ENCODE measurements around the gene CCDC88C. TPM values are rescaled to one million over a fixed set of nuclear protein-coding genes. Genes with fewer than 3 reads are reported as not detected.

Gene CCDC88C
- total RNA-seq, 2 donors from 2014 or later: 4.0 to 4.4 TPM

DNA sequence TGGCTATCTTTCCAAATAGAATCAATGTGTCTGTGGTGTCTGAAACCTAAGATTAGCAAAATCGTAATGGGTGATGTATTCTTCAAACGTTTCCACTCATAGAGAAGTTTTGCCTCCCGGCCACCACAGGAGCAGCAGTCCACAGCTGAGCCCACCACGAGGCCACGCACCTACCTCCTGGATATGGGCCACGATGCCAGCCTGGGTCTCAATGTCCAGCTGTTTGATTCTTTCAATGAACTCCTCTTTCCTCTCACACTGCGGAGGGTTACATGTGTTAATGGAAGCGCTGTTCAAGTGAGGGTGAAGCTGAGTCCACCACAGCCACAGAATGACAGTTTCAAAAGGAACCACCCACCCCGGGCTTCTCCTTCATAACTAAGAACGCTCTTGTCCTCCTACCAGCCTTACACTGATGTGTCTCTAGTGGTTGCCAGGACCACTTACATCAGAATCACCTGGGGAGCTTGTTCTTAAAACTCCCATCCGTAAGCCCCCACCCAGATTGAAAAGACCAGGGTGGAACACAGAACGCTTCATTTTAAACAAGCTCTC, 75.3 kb downstream of the CCDC88C start:
- H3K27me3 ChIP-seq: no peaks in the 10 kb centered on the region
- DNase-seq (ENCODE audit: low spot score): no peak
- no peaks in the 10 kb centered on the region for H3K36me3 ChIP-seq
- TF ChIP-seq, protein P1, sequence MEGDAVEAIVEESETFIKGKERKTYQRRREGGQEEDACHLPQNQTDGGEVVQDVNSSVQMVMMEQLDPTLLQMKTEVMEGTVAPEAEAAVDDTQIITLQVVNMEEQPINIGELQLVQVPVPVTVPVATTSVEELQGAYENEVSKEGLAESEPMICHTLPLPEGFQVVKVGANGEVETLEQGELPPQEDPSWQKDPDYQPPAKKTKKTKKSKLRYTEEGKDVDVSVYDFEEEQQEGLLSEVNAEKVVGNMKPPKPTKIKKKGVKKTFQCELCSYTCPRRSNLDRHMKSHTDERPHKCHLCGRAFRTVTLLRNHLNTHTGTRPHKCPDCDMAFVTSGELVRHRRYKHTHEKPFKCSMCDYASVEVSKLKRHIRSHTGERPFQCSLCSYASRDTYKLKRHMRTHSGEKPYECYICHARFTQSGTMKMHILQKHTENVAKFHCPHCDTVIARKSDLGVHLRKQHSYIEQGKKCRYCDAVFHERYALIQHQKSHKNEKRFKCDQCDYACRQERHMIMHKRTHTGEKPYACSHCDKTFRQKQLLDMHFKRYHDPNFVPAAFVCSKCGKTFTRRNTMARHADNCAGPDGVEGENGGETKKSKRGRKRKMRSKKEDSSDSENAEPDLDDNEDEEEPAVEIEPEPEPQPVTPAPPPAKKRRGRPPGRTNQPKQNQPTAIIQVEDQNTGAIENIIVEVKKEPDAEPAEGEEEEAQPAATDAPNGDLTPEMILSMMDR (IDR thresholded peaks at IDR 0.05): no peak
- no peak overlapping the region for H3K27ac ChIP-seq
- no peak overlapping the region for H3K4me3 ChIP-seq
- H3K9me3 ChIP-seq: no peaks in the 10 kb centered on the region
- H3K4me1 ChIP-seq: no peaks in the 10 kb centered on the region

DNA sequence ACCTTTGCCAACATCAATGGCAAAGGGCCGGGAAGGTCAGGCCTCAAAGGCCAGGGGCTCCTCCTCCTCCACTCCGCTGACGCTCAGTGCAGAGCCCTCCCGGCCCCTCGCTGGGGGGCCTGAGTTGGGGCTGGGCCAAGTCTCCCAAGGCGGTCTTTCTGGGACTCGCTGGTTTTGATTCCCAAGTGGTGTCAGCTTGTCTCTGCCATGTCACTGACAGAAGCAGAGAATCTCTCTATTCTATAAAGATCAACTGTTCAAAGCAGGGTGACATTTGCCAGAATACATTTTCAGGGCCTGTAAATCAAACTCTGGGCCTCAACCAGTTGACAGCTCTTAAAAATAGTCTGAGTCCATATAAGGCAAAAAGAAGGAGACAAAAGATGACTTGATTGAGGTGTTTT, 75.9 kb downstream of the CCDC88C start:
- H3K4me3 ChIP-seq: no peak overlapping the region
- DNase-seq (ENCODE audit: low spot score): no peak
- TF ChIP-seq, protein P1 (IDR thresholded peaks at IDR 0.05): no peak
- no peaks in the 10 kb centered on the region for H3K27me3 ChIP-seq
- H3K36me3 ChIP-seq: no peaks in the 10 kb centered on the region
- H3K4me1 ChIP-seq: no peaks in the 10 kb centered on the region
- no peak overlapping the region for H3K27ac ChIP-seq
- H3K9me3 ChIP-seq: no peaks in the 10 kb centered on the region

DNA sequence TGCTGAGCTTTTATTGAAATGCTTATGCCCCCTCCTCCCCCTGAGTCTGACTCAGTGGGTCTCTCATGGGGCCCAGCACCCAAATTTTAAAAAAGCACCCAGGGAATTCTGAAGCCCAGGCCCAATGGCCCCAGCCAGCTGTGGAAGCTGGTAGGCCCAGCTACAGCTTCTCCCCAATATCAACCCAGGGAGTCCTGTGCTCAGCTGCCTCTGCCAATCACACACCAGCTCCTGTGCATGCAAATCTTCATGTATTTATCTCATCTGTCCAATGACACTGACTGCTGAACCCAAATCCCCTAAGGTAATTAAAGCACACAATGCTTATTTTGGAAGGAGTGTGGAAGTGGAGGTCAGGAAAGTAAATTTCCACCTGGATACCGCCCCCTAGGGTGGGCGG, 76.3 kb downstream of the CCDC88C start:
- H3K9me3 ChIP-seq: no peaks in the 10 kb centered on the region
- H3K27me3 ChIP-seq: no peaks in the 10 kb centered on the region
- no peaks in the 10 kb centered on the region for H3K4me1 ChIP-seq
- H3K4me3 ChIP-seq: no peak overlapping the region
- H3K27ac ChIP-seq: no peak overlapping the region
- TF ChIP-seq, protein P1 (IDR thresholded peaks at IDR 0.05): no peak
- no peaks in the 10 kb centered on the region for H3K36me3 ChIP-seq
- no peak for DNase-seq (ENCODE audit: low spot score)

DNA sequence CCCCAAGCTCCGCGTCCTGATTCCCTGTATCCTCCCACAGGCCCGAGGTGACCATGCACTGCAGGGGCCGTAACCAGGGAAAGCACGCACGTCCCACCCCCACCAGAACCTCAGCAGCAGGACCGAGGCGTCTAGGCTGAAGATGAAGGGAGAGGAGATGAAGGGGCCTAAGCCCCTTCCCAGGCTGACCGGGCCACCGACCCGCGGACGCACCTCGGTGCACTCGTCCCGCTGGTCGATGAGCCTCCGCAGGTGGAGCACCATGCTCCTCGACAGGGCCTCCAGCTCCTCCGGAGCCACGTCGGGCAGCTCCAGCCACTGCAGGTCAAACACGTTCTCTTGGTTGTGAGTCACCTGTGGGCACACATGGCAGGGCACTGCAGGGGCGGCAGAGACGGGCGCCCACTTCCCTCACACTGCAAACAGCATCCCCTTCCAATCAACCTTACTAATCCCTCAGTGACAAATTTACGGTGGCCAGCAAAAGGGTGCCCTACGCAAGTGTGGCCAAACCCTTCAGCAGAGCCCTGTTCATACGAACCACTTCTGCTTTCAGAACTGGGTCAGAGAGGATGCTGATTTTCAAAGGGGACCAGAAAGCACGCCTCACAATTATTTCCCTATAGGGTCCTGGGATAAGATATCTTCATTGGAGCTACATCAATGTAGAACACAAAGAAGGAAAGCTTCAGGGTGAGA, 77.8 kb downstream of the CCDC88C start:
- H3K27me3 ChIP-seq: no peaks in the 10 kb centered on the region
- H3K4me3 ChIP-seq: no peak overlapping the region
- DNase-seq (ENCODE audit: low spot score): no peak
- H3K9me3 ChIP-seq: no peaks in the 10 kb centered on the region
- H3K36me3 ChIP-seq: no peaks in the 10 kb centered on the region
- H3K4me1 ChIP-seq: no peaks in the 10 kb centered on the region
- no peak overlapping the region for H3K27ac ChIP-seq
- TF ChIP-seq, protein P1 (IDR thresholded peaks at IDR 0.05): no peak

DNA sequence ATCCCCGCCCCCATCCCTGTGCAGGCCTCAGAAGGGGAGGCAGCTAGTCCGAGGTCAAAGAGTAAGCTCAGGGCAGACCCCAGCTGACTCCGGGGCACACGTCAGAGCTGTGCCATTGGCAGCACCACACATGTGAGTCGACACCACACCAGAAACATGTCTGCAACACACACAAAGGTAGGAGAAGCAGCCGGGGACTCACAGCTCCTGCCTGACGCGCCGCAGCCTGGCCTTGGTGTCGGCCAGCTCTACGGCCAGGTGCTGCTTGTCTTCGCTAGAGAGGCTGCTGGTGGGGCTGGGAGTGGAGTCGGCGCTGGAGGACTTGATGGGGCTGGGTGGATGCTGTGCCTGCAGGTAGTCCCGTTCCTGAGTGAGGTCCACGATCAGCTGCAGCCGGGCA, 78.5 kb downstream of the CCDC88C start:
- H3K4me3 ChIP-seq: no peak overlapping the region
- H3K36me3 ChIP-seq: no peaks in the 10 kb centered on the region
- no peaks in the 10 kb centered on the region for H3K27me3 ChIP-seq
- TF ChIP-seq, protein P1 (IDR thresholded peaks at IDR 0.05): no peak
- no peaks in the 10 kb centered on the region for H3K4me1 ChIP-seq
- DNase-seq (ENCODE audit: low spot score): no peak
- no peaks in the 10 kb centered on the region for H3K9me3 ChIP-seq
- no peak overlapping the region for H3K27ac ChIP-seq

DNA sequence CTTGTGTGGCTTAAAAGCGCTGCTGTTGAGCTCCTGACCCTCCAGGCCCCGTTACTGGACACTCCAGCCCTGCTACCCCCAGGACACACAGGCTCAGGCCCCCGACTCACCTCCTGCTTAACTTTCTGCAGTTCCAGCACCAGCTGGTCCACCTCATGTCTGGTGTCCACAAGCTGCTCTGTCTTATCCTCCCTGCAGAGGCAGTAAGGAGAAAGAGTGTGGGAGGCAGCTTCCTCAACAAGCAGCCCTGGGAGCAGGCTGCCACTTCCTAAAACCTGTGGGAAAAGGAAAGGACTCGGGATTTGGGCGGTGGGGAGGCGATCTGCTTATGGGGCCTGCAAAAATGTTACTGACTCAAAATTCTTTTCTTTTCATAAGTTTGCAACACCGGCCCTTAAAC, 79.2 kb downstream of the CCDC88C start:
- no peak overlapping the region for H3K27ac ChIP-seq
- no peak for DNase-seq (ENCODE audit: low spot score)
- H3K4me1 ChIP-seq: no peaks in the 10 kb centered on the region
- no peaks in the 10 kb centered on the region for H3K36me3 ChIP-seq
- no peak overlapping the region for H3K4me3 ChIP-seq
- no peaks in the 10 kb centered on the region for H3K27me3 ChIP-seq
- H3K9me3 ChIP-seq: no peaks in the 10 kb centered on the region
- TF ChIP-seq, protein P1 (IDR thresholded peaks at IDR 0.05): no peak

Data from right atrium auricular region (tissue), 2 donors.